ENCODE measurements around the gene ZNG1F.
"Not testable (repeated sequence)": the region's sequence is repeated elsewhere in the genome, so short reads cannot be mapped to it uniquely, and the experiment has no call there.

ZNG1F gene

GRCh38 chr9:41086215-41086614 lies 102.9 kb downstream of the ZNG1F start:
- DNase-seq (ENCODE audit: low read depth in 2 of 2) = not testable (repeated sequence)

- DNase-seq (ENCODE audit: low read depth in 2 of 2) = not testable (repeated sequence)
Observed at GRCh38 chr9:41082358-41082757, 106.8 kb downstream of the ZNG1F start.
